H9 (cell line): ENCODE measurements around the gene TOR1B. TPM values are rescaled to one million over a fixed set of nuclear protein-coding genes. Genes with fewer than 3 reads are reported as not detected.
A peak's percentile ranks its signal among the peaks of the same experiment; 100 is the strongest.

ENCODE experiments used
- DNase-seq: peaks from one replicate; pipeline ENCODE4 v3.0.0-alpha.2; 2017
- H2AFZ ChIP-seq: one replicate; pipeline ENCODE4 v1.6.1; 2013; ENCODE audit warnings: mild to moderate bottlenecking, low read length, control low read depth, moderate library complexity
- H2AK5ac ChIP-seq: 2 replicates; pipeline ENCODE4 v1.6.1; 2013; ENCODE audit warnings: low read length, control low read depth, mixed read lengths; ENCODE audit not compliant: insufficient read length
- H2BK120ac ChIP-seq: one replicate; pipeline ENCODE4 v1.6.1; 2013; ENCODE audit warnings: low read depth, mild to moderate bottlenecking, low read length, control low read depth, inconsistent platforms; ENCODE audit not compliant: poor library complexity, severe bottlenecking
- H2BK12ac ChIP-seq: 2 replicates; pipeline ENCODE4 v1.6.1; 2013; ENCODE audit warnings: low read length, control low read depth, mixed read lengths, low read depth; ENCODE audit not compliant: insufficient read length
- H2BK15ac ChIP-seq: 2 replicates; pipeline ENCODE4 v1.6.1; 2013; ENCODE audit warnings: low read depth, low read length, control low read depth
- H2BK20ac ChIP-seq: one replicate; pipeline ENCODE4 v1.6.1; 2013; ENCODE audit warnings: low read depth, mild to moderate bottlenecking, low read length, control low read depth, inconsistent platforms; ENCODE audit not compliant: poor library complexity, severe bottlenecking
- H2BK5ac ChIP-seq: 2 replicates; pipeline ENCODE4 v1.6.1; 2013; ENCODE audit warnings: low read length, control low read depth, mixed read lengths; ENCODE audit not compliant: insufficient read length
- H3K14ac ChIP-seq: 2 replicates; pipeline ENCODE4 v1.6.1; 2013; ENCODE audit warnings: low read length, control low read depth; ENCODE audit not compliant: insufficient read depth
- H3K18ac ChIP-seq: 2 replicates; pipeline ENCODE4 v1.6.1; 2013; ENCODE audit warnings: low read depth, mild to moderate bottlenecking, mixed read lengths, low read length, control low read depth; ENCODE audit not compliant: insufficient read length
- H3K23ac ChIP-seq: 2 replicates; pipeline ENCODE4 v1.6.1; 2013; ENCODE audit warnings: low read length, control low read depth, mixed read lengths, low read depth; ENCODE audit not compliant: insufficient read length
- H3K23me2 ChIP-seq: 2 replicates; pipeline ENCODE4 v1.6.1; 2013; ENCODE audit warnings: low read depth, mild to moderate bottlenecking, mixed read lengths, low read length, control low read depth; ENCODE audit not compliant: insufficient read length, poor library complexity, severe bottlenecking
- H3K27ac ChIP-seq: 2 replicates; pipeline ENCODE4 v1.5.1; 2013; ENCODE audit warnings: low read length, control low read depth, mixed read lengths, low read depth; ENCODE audit not compliant: insufficient read length
- H3K27me3 ChIP-seq: 2 replicates; pipeline ENCODE4 v1.6.1; 2013; ENCODE audit warnings: low read length, control low read depth, inconsistent platforms; ENCODE audit not compliant: insufficient read depth
- H3K4ac ChIP-seq: 2 replicates; pipeline ENCODE4 v1.6.1; 2013; ENCODE audit warnings: low read depth, mild to moderate bottlenecking, control low read depth, inconsistent platforms, low read length, moderate library complexity
- H3K4me1 ChIP-seq: 2 replicates; pipeline ENCODE4 v1.6.1; 2013; ENCODE audit warnings: low read length, control low read depth, inconsistent platforms; ENCODE audit not compliant: insufficient read depth
- H3K4me2 ChIP-seq: 2 replicates; pipeline ENCODE4 v1.6.1; 2013; ENCODE audit warnings: low read length, control low read depth, mixed read lengths; ENCODE audit not compliant: insufficient read length, insufficient read depth
- H3K56ac ChIP-seq: 2 replicates; pipeline ENCODE4 v1.6.1; 2013; ENCODE audit warnings: low read depth, mild to moderate bottlenecking, mixed read lengths, low read length, control low read depth; ENCODE audit not compliant: insufficient read length
- H3K79me1 ChIP-seq: 2 replicates; pipeline ENCODE4 v1.6.1; 2013; ENCODE audit warnings: low read depth, mild to moderate bottlenecking, moderate library complexity, low read length, control low read depth, inconsistent platforms; ENCODE audit not compliant: insufficient read depth, poor library complexity, severe bottlenecking
- H3K79me2 ChIP-seq: 2 replicates; pipeline ENCODE4 v1.6.1; 2013; ENCODE audit warnings: low read length, control low read depth, inconsistent platforms; ENCODE audit not compliant: insufficient read depth
- H3K9ac ChIP-seq: 2 replicates; pipeline ENCODE4 v1.6.1; 2013; ENCODE audit warnings: low read length, control low read depth, mixed read lengths; ENCODE audit not compliant: insufficient read length; ENCODE audit errors: extremely low read depth
- H3K9me3 ChIP-seq: one replicate; pipeline ENCODE4 v1.6.1; 2013; ENCODE audit warnings: low read depth, low read length, inconsistent platforms; ENCODE audit not compliant: control insufficient read depth
- H3T11ph ChIP-seq: one replicate; pipeline ENCODE4 v1.6.1; 2013; ENCODE audit warnings: mild to moderate bottlenecking, low read length, control low read depth, inconsistent platforms
- H4K20me1 ChIP-seq: one replicate; pipeline ENCODE4 v1.6.1; 2013; ENCODE audit not compliant: control insufficient read depth, insufficient read length, insufficient read depth
- H4K5ac ChIP-seq: 2 replicates; pipeline ENCODE4 v1.6.1; 2013; ENCODE audit warnings: low read depth, mild to moderate bottlenecking, mixed read lengths, low read length, control low read depth; ENCODE audit not compliant: insufficient read length
- H4K8ac ChIP-seq: replicated peaks from 2 replicates; pipeline ENCODE4 v1.6.1; 2013; ENCODE audit warnings: low read length, control low read depth, mixed read lengths, low read depth; ENCODE audit not compliant: insufficient read length
- H4K91ac ChIP-seq: 2 replicates; pipeline ENCODE4 v1.6.1; 2013; ENCODE audit warnings: low read depth, mild to moderate bottlenecking, moderate library complexity, mixed read lengths, low read length, control low read depth; ENCODE audit not compliant: insufficient read length
- H3K27ac Mint-ChIP-seq, 3 experiments: 2 replicates in 2 of 3; 3 replicates in 1 of 3; pipeline ENCODE4 v1.8.0; 2020 to 2021; ENCODE audit warnings: mixed read lengths in 3 of 3, mild to moderate bottlenecking in 1 of 3, moderate library complexity in 1 of 3
- H3K27me3 Mint-ChIP-seq: 2 replicates; pipeline ENCODE4 v1.8.0; 2021; ENCODE audit warnings: low read depth, mild to moderate bottlenecking, moderate library complexity, mixed read lengths
- H3K36me3 Mint-ChIP-seq, 3 experiments: 2 replicates in 2 of 3; 3 replicates in 1 of 3; pipeline ENCODE4 v1.8.0; 2020 to 2021; ENCODE audit warnings: low read depth in 3 of 3, mixed read lengths in 3 of 3; ENCODE audit not compliant: insufficient read depth in 1 of 3
- H3K4me1 Mint-ChIP-seq, 2 experiments: 2 replicates each; pipeline ENCODE4 v1.8.0; 2020; ENCODE audit warnings: mixed read lengths in 2 of 2
- H3K4me3 Mint-ChIP-seq, 2 experiments: 2 replicates in 1 of 2; 3 replicates in 1 of 2; pipeline ENCODE4 v1.8.0; 2020 to 2021; ENCODE audit warnings: mild to moderate bottlenecking in 2 of 2, mixed read lengths in 2 of 2, moderate library complexity in 1 of 2
- H3K9me3 Mint-ChIP-seq, 2 experiments: 2 replicates in 1 of 2; 3 replicates in 1 of 2; pipeline ENCODE4 v1.8.0; 2020; ENCODE audit warnings: mild to moderate bottlenecking in 2 of 2, mixed read lengths in 2 of 2, moderate library complexity in 1 of 2
- WGBS: extraction: QIAGEN DNeasy Blood & Tissue Kit; methylation state at CpG from one replicate; pipeline ENCODE4 v1.1.7; 2013; ENCODE audit warnings: missing lambda C conversion rate, low lambda C conversion rate, mixed read lengths; ENCODE audit not compliant: insufficient read length; ENCODE audit errors: extremely low coverage; 5-methylcytosine and 5-hydroxymethylcytosine counted together
- total RNA-seq: library from RNA; stranded (reverse); gene quantifications from 2 replicates; pipeline ENCODE4 v1.2.1, GENCODE V29; 2021
- TF ChIP-seq, protein P1 (sequence below): fragments of 200-600 bp; sonication (generic); conservative IDR thresholded peaks from 3 replicates; pipeline ENCODE4 v1.8.0; 2021; ENCODE audit warnings: antibody characterized with exemption, mild to moderate bottlenecking

TOR1B gene
- total RNA-seq, 1 experiment from 2014 or later, result 18.1 TPM

DNA sequence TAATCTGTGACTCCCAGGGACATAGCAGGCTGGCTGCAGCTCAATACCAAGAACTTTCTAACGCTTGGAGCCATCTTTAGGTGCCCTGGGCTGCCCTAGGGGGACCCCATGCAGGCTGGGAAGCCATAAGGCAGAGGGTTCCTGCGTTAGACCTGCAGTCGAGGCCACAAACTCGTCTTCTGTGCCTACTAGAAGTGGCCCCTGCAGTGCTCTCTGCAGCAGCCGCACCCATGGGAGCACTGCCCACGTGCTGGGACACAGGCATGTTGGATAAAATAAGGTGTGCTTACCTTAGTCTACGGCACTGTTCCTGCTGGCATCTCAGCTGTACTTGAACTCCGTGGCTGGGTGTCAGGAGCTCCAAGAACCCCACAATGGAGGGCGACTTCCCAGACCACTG is 9.4 kb downstream of the TOR1B start:
- H3K4ac ChIP-seq, result no peak overlapping the region
- no peaks in the 10 kb centered on the region for H3K79me2 ChIP-seq
- H2AFZ ChIP-seq, result no peak overlapping the region
- H2AK5ac ChIP-seq, result no peak overlapping the region
- no peak overlapping the region for H4K91ac ChIP-seq
- H2BK5ac ChIP-seq, result no peak overlapping the region
- Mint-ChIP-seq H3K27me3 (no peaks in the 10 kb centered on the region; the same call in 1 of the 2 replicates), H3K4me3 (no peak overlapping the region), H3K36me3 (peaks cover 30 to 86% (median 71%) of the 10 kb centered on the region in 3 experiments), H3K9me3 (no peaks in the 10 kb centered on the region), H3K4me1 (no peaks in the 10 kb centered on the region), H3K27ac (peak overlapping the region in 1 of 3 experiments; percentile 66; a peak in 1 of 7 replicates)
- no peak overlapping the region for H2BK20ac ChIP-seq
- H3T11ph ChIP-seq, result no peak overlapping the region
- no peak overlapping the region for H3K14ac ChIP-seq
- no peaks in the 10 kb centered on the region for H3K4me1 ChIP-seq
- WGBS, result no CpG with 5 or more reads among the region's 9 CpGs
- H3K27ac ChIP-seq, result no peak overlapping the region
- no peaks in the 10 kb centered on the region for H3K79me1 ChIP-seq
- TF ChIP-seq, protein P1, sequence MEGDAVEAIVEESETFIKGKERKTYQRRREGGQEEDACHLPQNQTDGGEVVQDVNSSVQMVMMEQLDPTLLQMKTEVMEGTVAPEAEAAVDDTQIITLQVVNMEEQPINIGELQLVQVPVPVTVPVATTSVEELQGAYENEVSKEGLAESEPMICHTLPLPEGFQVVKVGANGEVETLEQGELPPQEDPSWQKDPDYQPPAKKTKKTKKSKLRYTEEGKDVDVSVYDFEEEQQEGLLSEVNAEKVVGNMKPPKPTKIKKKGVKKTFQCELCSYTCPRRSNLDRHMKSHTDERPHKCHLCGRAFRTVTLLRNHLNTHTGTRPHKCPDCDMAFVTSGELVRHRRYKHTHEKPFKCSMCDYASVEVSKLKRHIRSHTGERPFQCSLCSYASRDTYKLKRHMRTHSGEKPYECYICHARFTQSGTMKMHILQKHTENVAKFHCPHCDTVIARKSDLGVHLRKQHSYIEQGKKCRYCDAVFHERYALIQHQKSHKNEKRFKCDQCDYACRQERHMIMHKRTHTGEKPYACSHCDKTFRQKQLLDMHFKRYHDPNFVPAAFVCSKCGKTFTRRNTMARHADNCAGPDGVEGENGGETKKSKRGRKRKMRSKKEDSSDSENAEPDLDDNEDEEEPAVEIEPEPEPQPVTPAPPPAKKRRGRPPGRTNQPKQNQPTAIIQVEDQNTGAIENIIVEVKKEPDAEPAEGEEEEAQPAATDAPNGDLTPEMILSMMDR, result no peak
- H2BK15ac ChIP-seq, result no peak overlapping the region
- no peak overlapping the region for H2BK120ac ChIP-seq
- DNase-seq, result no peak
- no peak overlapping the region for H3K18ac ChIP-seq
- H3K23me2 ChIP-seq, result no peaks in the 10 kb centered on the region
- no peak overlapping the region for H4K8ac ChIP-seq
- H3K27me3 ChIP-seq, result no peaks in the 10 kb centered on the region
- no peak overlapping the region for H3K56ac ChIP-seq
- no peak overlapping the region for H3K9ac ChIP-seq
- no peaks in the 10 kb centered on the region for H3K9me3 ChIP-seq
- no peak overlapping the region for H3K23ac ChIP-seq
- H4K5ac ChIP-seq, result no peak overlapping the region
- no peaks in the 10 kb centered on the region for H4K20me1 ChIP-seq
- H2BK12ac ChIP-seq, result no peak overlapping the region
- H3K4me2 ChIP-seq, result no peak overlapping the region
